ENCODE results near the gene WWOX.

The WWOX gene

DNA sequence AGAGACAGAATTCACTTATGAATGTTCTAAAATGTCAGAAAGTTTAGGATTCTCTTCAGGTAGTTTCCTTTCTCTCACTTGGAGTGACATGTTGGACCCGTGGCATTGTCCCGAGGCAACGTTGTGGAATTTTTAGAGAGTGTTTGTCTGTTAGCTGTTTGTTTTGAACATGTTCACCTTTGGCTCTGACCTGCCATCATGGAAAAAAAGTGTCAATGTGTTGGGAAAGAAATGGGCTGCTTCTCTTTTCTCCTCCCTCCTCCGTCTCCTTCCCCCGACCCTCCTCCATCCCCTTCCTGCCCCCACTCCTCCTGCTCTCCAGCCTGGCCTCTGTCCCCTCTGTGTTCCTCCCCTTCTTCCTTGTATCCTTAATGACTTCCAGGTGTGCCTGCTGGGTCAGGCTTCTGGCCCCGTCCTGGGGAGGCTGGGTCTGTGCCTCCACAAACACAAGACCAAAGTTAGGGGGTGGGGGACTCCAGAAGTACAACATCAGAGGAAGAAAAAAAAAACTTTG lies 1038.0 kb downstream of the WWOX start:
- DNase-seq = no peak

DNA sequence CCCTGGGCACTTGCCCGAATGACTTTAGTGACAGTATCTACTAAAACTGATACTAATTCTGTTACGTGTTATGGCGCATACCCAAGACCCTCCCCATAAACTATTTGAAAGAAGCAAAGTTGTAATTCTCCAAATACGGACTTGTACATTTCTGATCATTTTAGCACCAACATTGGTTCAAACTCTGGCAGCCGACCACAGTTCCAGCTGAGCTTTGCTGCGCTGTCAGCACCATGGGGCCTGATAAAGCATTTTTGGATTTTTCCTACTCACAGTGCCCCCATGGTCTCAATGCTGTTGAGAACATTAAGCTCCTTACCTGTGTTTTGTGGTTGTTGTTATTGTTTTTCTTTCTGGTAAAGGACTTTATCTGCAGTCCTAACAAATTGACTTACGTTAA lies 1040.3 kb downstream of the WWOX start:
- no peak for DNase-seq

DNA sequence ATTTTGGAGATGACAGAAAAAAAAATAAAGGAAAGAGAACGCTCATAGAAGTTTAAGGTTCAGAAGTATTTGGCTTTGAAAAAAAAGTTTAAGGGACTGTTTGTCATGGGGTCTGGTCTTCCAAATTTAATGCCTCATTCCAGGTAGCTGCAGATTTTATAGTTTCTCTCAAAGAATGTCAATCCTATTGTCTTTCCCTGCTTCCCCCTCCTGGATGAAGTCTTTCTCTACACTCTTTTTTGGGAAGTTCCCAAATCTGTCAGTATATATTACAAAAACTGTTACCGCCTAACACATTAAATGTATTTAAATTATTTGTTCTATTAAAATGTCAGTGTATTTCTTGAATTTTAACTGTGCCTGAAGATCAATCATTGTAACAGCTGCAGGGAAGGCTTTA lies 1043.6 kb downstream of the WWOX start:
- no peak for DNase-seq

GRCh38 chr16:79150151-79150550 lies 1050.7 kb downstream of the WWOX start:
- DNase-seq = no peak

DNA sequence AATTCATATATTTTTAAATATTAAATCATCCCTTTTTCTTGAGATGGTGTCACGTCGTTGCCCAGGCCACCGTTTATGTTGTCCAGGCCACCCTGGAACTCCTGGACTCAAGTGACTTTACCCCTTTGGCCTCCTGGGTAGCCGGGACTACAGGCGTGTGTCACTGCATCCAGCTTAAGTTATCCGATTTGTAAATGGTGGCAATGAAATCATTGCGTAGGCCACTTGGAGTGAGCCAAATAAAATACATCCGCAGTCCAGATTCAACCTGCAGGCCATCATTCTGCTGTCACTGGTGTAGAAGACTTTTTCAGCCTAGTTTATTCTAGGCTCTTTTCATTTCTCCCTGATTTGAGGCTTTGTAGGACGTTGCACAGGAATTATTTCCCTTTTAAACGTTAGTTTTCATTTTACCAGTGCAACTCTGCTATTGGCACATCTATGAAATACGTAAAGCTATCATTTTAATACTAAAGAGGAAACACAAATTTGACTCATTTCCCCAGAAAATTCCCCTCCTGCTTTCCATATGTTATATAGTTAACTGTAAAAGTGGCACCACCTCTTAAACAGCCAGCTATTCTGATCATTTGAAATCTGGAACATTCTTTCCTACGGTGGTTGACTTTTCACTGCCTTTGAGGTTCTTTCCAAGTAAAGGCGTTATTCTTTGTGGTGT lies 1051.3 kb downstream of the WWOX start:
- DNase-seq = no peak

DNA sequence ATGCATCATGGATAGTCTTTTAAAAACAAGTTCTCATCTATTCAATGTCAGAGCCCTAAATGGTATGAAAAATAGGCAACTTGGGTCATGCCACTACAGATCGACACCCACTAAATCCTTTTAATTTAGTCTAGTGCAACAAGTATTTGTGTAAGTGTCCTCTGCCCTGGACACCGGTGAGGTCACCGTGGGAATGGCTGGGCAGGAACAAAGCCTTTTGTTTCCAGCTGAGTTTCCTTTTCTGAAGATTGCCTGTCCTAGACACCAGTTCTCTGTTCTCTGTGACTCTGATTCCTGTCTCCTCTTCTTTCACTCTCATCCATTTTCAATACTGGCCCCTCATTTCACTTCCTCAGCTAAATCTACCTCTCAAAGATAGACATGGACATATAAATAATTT lies 1054.6 kb downstream of the WWOX start:
- no peak for DNase-seq

DNA sequence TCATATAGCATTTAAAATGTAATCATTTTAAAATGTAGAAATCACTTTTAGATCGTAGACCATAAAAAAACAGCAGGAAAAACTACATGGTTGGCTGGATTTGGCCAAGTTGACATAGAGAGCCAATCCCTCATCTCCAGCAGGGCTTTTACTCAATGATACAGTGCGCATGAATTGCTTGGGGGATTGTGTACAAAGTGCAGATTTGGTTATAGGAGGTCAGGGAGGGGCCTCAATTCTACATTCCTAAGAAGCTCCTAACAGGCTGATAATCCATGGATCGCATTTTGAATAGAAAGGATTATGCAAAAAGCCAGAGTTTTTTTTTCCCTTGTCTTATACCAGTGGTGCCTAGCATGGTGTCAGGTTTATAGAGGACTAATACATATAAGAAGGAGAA lies 1056.0 kb downstream of the WWOX start:
- no peak for DNase-seq

DNA sequence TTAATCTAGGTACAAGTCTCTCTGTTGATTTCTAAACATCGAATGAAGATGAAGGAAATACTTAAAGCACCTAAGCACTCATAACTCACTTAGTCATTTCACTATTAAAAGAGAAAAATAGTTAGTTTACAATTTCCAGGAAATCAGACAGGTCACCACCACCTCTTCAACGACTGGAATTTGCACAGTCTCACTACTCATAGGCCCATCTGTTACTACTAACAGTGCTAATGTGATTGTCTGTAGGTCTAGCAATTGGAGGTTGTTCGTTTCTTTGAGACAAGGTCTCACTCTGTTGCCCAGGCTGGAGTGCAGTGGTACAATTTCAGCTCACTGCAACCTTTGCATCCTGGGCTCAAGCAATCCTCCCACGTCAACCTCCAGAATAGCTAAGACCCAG lies 1056.5 kb downstream of the WWOX start:
- DNase-seq = no peak

GRCh38 chr16:79156761-79157160 lies 1057.3 kb downstream of the WWOX start:
- no peak for DNase-seq

DNA sequence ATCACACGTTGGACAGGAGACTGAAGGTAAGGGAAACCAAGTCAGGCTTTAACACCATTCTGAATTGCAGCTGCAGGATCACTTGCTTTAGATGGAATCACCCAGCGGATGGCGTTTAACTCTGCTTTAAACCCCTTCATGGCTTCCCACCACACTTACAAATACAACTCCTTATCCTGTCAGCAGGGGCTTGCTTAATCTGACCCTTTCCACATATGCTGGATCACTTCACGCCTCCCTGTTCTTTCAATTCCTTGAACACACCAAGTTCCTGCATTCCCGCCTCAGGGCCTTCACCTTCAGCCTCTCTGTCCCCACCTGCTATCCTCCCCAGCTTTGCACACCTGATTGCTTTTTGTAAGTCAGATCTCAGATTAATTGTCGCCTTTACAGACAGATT lies 1058.9 kb downstream of the WWOX start:
- no peak for DNase-seq

- no peak for DNase-seq
Observed at GRCh38 chr16:79159261-79160049, 1060.0 kb downstream of the WWOX start.

DNA sequence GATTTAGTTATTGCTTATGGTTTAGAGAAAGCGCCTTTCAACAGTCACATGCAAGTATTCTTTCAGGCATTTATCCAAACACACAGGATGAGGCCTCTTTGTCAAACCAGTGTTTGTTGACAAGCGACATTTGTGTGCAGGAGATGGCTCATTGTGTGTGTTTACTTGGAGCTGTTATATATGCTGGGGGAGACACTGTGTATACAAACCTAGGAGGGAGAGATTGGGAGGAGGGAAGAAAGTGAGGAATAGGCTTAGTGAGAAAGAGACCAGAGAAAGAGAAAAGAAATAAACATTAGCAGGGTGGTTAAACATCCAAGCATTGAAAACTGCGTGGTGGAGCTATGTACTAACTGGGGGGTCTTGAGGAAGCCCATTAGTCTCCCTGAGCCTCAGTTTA lies 1063.5 kb downstream of the WWOX start:
- no peak for DNase-seq

DNA sequence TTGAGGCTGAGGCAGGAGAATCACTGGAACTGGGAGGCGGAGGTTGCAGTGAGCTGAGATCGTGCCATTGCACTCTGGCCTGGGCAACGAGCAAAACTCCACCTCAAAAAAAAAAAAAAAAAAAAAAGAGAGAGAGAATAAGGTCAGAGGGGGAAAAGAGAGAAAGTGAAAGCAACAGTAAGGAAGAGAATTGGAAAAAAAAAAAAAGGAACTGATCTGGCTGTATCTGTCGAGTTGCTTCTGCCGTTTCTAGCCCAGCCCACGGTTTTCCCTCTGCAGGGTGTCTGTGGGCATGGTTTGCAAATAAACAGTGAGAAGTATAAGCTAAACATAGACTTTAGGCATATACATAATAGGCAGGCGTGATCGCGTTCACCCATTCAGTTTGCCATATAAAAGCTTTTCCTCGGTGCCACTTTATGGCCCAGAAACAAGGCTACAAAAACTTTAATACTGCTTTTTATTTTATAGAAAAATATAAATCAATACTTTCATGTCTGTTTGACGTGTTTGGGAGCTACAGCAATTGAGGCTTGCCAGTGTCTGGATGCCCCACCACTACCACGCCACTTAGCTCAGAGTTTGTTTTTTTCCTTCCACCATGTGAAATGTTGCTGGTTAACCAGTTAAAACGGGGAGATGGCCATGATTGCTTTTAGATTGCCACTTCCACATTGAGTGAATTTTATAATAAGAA lies 1064.4 kb downstream of the WWOX start:
- no peak for DNase-seq

DNA sequence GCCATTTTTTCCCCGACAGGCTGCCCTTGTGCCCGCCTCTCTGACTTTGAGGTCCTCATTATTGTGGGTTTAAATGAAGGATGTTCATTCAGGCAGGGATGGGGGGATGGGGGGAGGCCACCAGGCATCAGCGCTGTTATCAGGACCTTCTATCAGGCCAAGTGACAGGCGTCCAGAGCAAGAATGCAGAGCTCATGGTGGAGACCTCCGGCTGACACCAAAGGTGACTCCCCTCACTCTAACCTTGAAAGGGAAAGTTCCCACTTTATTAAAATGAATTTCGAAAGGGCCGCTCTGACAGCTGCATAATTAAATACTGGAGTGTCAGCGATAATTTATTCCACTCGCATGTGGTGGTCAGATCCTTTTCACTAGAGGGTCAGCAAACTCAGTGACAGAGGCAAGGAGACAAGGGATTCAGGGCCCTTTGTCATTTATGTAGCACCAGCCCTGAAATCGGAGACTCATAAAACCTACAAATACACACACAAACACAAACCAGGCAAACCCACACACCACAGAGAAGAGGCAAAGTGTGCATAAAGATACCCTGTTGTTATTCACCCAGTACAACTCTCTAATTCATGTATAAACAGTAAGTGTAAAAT lies 1065.0 kb downstream of the WWOX start:
- DNase-seq = no peak

GRCh38 chr16:79165079-79165478 lies 1065.6 kb downstream of the WWOX start:
- no peak for DNase-seq

DNA sequence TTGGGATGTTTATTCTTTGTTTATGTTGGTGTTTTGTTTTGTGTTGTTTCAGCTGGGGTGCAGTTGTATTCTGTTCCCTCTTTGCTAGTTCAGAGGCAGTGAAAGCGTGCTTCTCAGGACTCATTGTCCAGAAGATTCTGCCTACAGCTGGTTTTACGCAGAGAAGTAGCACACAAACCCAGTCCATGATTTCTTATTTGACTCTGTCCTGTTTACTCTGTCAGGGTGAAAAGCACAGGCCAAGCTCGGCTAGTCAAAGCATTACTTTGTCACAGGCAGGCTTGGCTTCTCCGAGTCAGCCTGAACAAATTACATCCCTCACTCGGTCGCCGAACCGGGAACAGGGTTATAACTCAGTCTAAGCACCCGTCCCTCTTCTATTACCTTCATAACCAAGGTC lies 1066.1 kb downstream of the WWOX start:
- peak; percentile 53 to 56 for DNase-seq

GRCh38 chr16:79167893-79168292 lies 1068.4 kb downstream of the WWOX start:
- no peak for DNase-seq

- DNase-seq = no peak
Observed at GRCh38 chr16:79168321-79168720, 1068.9 kb downstream of the WWOX start.

DNA sequence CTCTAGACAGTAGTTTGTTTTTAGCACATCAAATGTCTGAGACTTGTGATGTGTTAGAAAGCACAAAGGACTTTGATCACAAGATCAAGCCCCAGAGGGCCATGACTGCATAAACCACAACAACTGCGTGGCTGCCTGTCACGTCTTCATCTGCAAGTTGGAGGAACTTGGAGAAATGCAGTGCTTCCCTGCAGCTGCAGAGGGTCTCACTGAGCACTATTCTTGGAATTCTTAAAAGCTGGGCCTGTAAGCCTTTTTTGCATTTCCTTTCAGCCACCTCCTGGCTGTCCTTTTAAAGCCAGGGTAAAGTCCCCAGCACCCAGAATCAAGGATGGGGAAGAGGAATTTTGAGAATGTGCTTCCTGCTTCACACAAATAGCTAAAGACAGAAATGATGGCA lies 1069.8 kb downstream of the WWOX start:
- DNase-seq = no peak

- DNase-seq = no peak
Observed at GRCh38 chr16:79170555-79171246, 1071.2 kb downstream of the WWOX start.

GRCh38 chr16:79171504-79171903 lies 1072.0 kb downstream of the WWOX start:
- no peak for DNase-seq

DNA sequence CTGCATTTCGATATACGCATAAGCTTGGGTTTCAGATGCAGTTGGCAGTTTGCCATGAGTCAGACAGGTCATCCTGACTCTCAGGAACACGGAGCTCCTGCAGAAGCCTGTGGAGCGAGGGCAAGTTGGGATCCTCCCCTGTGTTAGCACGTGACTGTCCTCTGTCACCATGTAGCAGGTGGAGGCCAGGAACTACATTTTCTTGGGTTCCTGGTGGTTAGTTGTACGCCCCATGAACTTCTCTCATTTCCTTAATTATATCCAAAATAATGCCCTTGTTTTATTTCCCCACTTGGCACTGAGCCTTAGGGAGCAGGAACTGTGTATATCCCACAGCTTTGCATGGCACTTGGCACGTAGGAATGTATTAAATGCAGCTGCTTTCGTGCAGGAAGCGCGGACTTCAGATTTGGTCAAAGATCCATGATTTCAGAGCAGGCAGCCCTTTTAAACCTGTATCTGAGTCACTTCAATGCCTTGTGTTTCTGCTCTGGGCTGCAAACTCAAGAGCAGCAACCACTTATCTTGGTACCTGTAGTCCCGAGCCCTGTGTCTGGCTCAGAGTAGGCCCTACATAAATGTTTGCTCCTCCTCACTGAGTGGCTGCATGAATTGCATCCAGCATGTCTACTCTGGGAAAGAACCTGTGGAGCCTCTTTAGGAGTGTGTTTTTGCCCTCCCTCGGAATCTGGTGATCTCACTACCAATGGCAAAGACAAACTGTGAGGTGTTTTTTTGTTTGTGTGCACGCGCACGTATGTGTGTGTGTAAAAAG lies 1072.7 kb downstream of the WWOX start:
- peak in 1 of 2 experiments; percentile 18 for DNase-seq
